Measurements from ENCODE around the gene TMEM82.

The TMEM82 gene

GRCh38 chr1:15722411-15722810 lies 19.9 kb upstream of the TMEM82 start:
- DNase-seq, result no peak

- no peak for DNase-seq
These were observed 19.3 kb upstream of the TMEM82 start for GRCh38 chr1:15722836-15723532.

GRCh38 chr1:15723631-15724246 lies 18.6 kb upstream of the TMEM82 start:
- no peak for DNase-seq

GRCh38 chr1:15724949-15725880 lies 17.1 kb upstream of the TMEM82 start:
- no peak for DNase-seq

GRCh38 chr1:15726508-15726907 lies 15.8 kb upstream of the TMEM82 start:
- no peak for DNase-seq

- DNase-seq, result no peak
These were observed 15.3 kb upstream of the TMEM82 start for GRCh38 chr1:15727021-15727420.

- no peak for DNase-seq
These were observed 14.9 kb upstream of the TMEM82 start for GRCh38 chr1:15727424-15727823.

GRCh38 chr1:15727866-15728534 lies 14.3 kb upstream of the TMEM82 start:
- no peak for DNase-seq

GRCh38 chr1:15728937-15729657 lies 13.2 kb upstream of the TMEM82 start:
- no peak for DNase-seq

GRCh38 chr1:15730423-15730822 lies 11.9 kb upstream of the TMEM82 start:
- DNase-seq, result no peak

- DNase-seq, result no peak
These were observed 11.4 kb upstream of the TMEM82 start for GRCh38 chr1:15730936-15731335.

- no peak for DNase-seq
These were observed 10.3 kb upstream of the TMEM82 start for GRCh38 chr1:15731735-15732685.

- DNase-seq, result no peak
These were observed 9.6 kb upstream of the TMEM82 start for GRCh38 chr1:15732686-15733081.

- no peak for DNase-seq
These were observed 9.0 kb upstream of the TMEM82 start for GRCh38 chr1:15733218-15733725.

- DNase-seq, result no peak
These were observed 8.5 kb upstream of the TMEM82 start for GRCh38 chr1:15733726-15734226.

- DNase-seq, result no peak
These were observed 8.0 kb upstream of the TMEM82 start for GRCh38 chr1:15734296-15734695.

GRCh38 chr1:15734901-15735300 lies 7.4 kb upstream of the TMEM82 start:
- DNase-seq, result no peak

GRCh38 chr1:15735304-15736037 lies 6.8 kb upstream of the TMEM82 start:
- no peak for DNase-seq

GRCh38 chr1:15736038-15736891 lies 6.0 kb upstream of the TMEM82 start, which contains the start of gene SLC25A34:
Gene SLC25A34, plus strand, starts transcription at chr1:15736258. Its CDS starts 228 bp downstream, at chr1:15736486.
- DNase-seq, result no peak
